B cell (primary cell): ENCODE measurements around the gene EIF4E2. TPM values are rescaled to one million over a fixed set of nuclear protein-coding genes. Genes with fewer than 3 reads are reported as not detected.

Experiments
- ATAC-seq: fragments of 200-7000 bp; cut with Tn5 transposase; one replicate; pipeline ENCODE4 v1.10.0; 2021; ENCODE audit warnings: low read depth, mild to moderate bottlenecking, moderate number of reproducible peaks, moderate library complexity
- CTCF ChIA-PET: fragments of 350-600 bp; sonication (Branson Sonifier 250); formaldehyde crosslinking; loops from one replicate; lab custom pipeline; 2021; ENCODE audit warnings: antibody characterized with exemption, inconsistent platforms; lab: Charles Lee
- POLR2A ChIA-PET: fragments of 350-600 bp; sonication (Branson Sonifier 250); formaldehyde crosslinking; loops from one replicate; lab custom pipeline; 2021; ENCODE audit warnings: antibody characterized with exemption; lab: Charles Lee
- DNase-seq: peaks from one replicate; pipeline ENCODE4 v3.0.0; 2013
- H2AFZ ChIP-seq: 2 replicates; pipeline ENCODE4 v1.6.1; 2012; ENCODE audit warnings: mild to moderate bottlenecking, low read depth, low read length; ENCODE audit not compliant: insufficient read depth, poor library complexity, severe bottlenecking
- H3K27ac ChIP-seq, 2 donors: 1 replicate in 1 of 2; 2 replicates in 1 of 2; pipeline ENCODE4 v1.5.1; 2012 to 2013; ENCODE audit warnings: low read length in 2 of 2, mild to moderate bottlenecking in 2 of 2, moderate library complexity in 1 of 2
- H3K27me3 ChIP-seq, 4 experiments: fragments of 200-600 bp in 1 of 4; sonication (generic) in 1 of 4; replicated peaks in 1 of 4; 1 replicate in 2 of 4; 2 replicates in 2 of 4; pipeline versions ENCODE4 v1.6.1 to v1.7.0; 2013 to 2016; ENCODE audit warnings: low read length in 3 of 4, mild to moderate bottlenecking in 2 of 4, mixed read lengths in 1 of 4, moderate library complexity in 1 of 4; ENCODE audit not compliant: insufficient read depth in 4 of 4, control insufficient read depth in 3 of 4; ENCODE audit errors: control extremely low read depth in 1 of 4
- H3K36me3 ChIP-seq, 2 experiments: replicated peaks in 1 of 2; 1 replicate in 1 of 2; 2 replicates in 1 of 2; pipeline versions ENCODE4 v1.6.1 to v1.7.1; 2013; ENCODE audit warnings: low read length in 1 of 2; ENCODE audit not compliant: insufficient read depth in 2 of 2, control insufficient read depth in 1 of 2; ENCODE audit errors: control extremely low read depth in 1 of 2, extremely low read depth in 1 of 2
- H3K4me1 ChIP-seq, 2 donors: fragments of 200-600 bp in 1 of 2; sonication (generic) in 1 of 2; 1 replicate in 1 of 2; 2 replicates in 1 of 2; pipeline versions ENCODE4 v1.5.1 to v1.6.1; 2013 to 2017; ENCODE audit warnings: low read length in 2 of 2; ENCODE audit not compliant: control insufficient read depth in 2 of 2, insufficient read depth in 2 of 2
- H3K4me2 ChIP-seq: replicated peaks from 2 replicates; pipeline ENCODE3; 2012; ENCODE audit warnings: mild to moderate bottlenecking, low read depth, low read length; ENCODE audit not compliant: poor library complexity, severe bottlenecking
- H3K4me3 ChIP-seq, 5 experiments: fragments of 200-600 bp in 1 of 5; sonication (generic) in 1 of 5; 1 replicate in 3 of 5; 2 replicates in 2 of 5; pipeline versions ENCODE4 v1.5.1 to v1.7.0; 2011 to 2016; ENCODE audit warnings: low read length in 4 of 5, mild to moderate bottlenecking in 4 of 5, low read depth in 2 of 5, control low read depth in 1 of 5, moderate library complexity in 1 of 5; ENCODE audit not compliant: insufficient read depth in 1 of 5; ENCODE audit errors: control extremely low read depth in 1 of 5, extremely low read depth in 1 of 5
- H3K79me2 ChIP-seq: fragments of 200-600 bp; sonication (generic); one replicate; pipeline ENCODE4 v1.6.0; 2016; ENCODE audit warnings: low read length; ENCODE audit not compliant: control insufficient read depth, insufficient read depth
- H3K9ac ChIP-seq: fragments of 200-600 bp; sonication (generic); 2 replicates; pipeline ENCODE4 v1.6.1; 2017; ENCODE audit warnings: mild to moderate bottlenecking, low read length, moderate library complexity
- H3K9me3 ChIP-seq, 3 donors: one replicate each; pipeline versions ENCODE4 v1.6.1 to v1.7.1; 2013; ENCODE audit warnings: low read length in 2 of 3; ENCODE audit not compliant: control insufficient read depth in 2 of 3, insufficient read depth in 1 of 3; ENCODE audit errors: control extremely low read depth in 1 of 3
- H4K20me1 ChIP-seq: 2 replicates; pipeline ENCODE4 v1.6.0; 2012; ENCODE audit warnings: mild to moderate bottlenecking, low read length; ENCODE audit not compliant: insufficient read depth, control insufficient read depth, poor library complexity, severe bottlenecking
- H3K27ac Mint-ChIP-seq: one replicate; pipeline ENCODE4 v1.8.0; 2021; ENCODE audit warnings: mixed read lengths
- H3K27me3 Mint-ChIP-seq: one replicate; pipeline ENCODE4 v1.8.0; 2021; ENCODE audit warnings: mixed read lengths
- H3K4me1 Mint-ChIP-seq: one replicate; pipeline ENCODE4 v1.8.0; 2021; ENCODE audit warnings: mixed read lengths
- H3K4me3 Mint-ChIP-seq: one replicate; pipeline ENCODE4 v1.8.0; 2021; ENCODE audit warnings: mixed read lengths
- H3K9me3 Mint-ChIP-seq: one replicate; pipeline ENCODE4 v1.8.0; 2022; ENCODE audit warnings: mixed read lengths; ENCODE audit not compliant: insufficient read depth
- CTCF ChIP-seq: fragments of 200-600 bp; IDR thresholded peaks from one replicate; pipeline ENCODE4 v1.8.0; 2022; ENCODE audit warnings: antibody characterized with exemption, mild to moderate bottlenecking
- EZH2 ChIP-seq: IDR thresholded peaks from 2 replicates; pipeline ENCODE4 v1.6.1; 2012; ENCODE audit warnings: borderline replicate concordance, low read depth, mild to moderate bottlenecking, moderate library complexity, low read length; ENCODE audit not compliant: insufficient read depth, poor library complexity, severe bottlenecking
- WGBS: methylation state at CpG from one replicate; pipeline ENCODE4 v1.1.5; 2013; ENCODE audit warnings: missing lambda C conversion rate; ENCODE audit not compliant: insufficient coverage; 5-methylcytosine and 5-hydroxymethylcytosine counted together
- intact Hi-C: fragments of 100-400 bp; cut with micrococcal nuclease; formaldehyde crosslinking; loops from one replicate; pipeline ENCODE4 v1.10.0; 2022
- polyA plus RNA-seq: library from polyadenylated mRNA; depleted of rRNA; stranded (reverse); fragments of >200 nt; gene quantifications from 2 replicates; pipeline ENCODE4 v1.2.3, GENCODE V29; 2012
- total RNA-seq, 2 donors: library from RNA; stranded (reverse); fragments of 120-200 nt in 1 of 2; gene quantifications; 1 replicate in 1 of 2; 2 replicates in 1 of 2; pipeline versions ENCODE4 v1.2.3 to v1.2.4, GENCODE V29; 2013 to 2022

The EIF4E2 gene
- total and polyA plus RNA-seq, 2 donors (not counting 1 experiment from before 2014, with no cell fraction given) = 17.9 to 67.0 TPM

- H3K79me2 ChIP-seq = no peaks in the 10 kb centered on the region
- H3K9ac ChIP-seq = no peak overlapping the region
- Mint-ChIP-seq H3K9me3 (peaks cover 5% of the 10 kb centered on the region), H3K4me1 (peaks cover 12% of the 10 kb centered on the region), H3K27me3 (peaks cover 27% of the 10 kb centered on the region), H3K27ac (no peak overlapping the region), H3K4me3 (no peak overlapping the region)
- no peak overlapping the region for H3K4me2 ChIP-seq
- DNase-seq (no peak), ATAC-seq (no peak)
- H3K27ac ChIP-seq = no peak overlapping the region
- peaks cover 0 to 23% (median 7%) of the 10 kb centered on the region in 3 donors for H3K9me3 ChIP-seq
- H2AFZ ChIP-seq = no peak overlapping the region
- TF ChIP-seq CTCF = no peak
- no peak for TF ChIP-seq EZH2
- ChIA-PET CTCF (no interaction called here), POLR2A (no interaction called here)
- no peaks in the 10 kb centered on the region for H3K36me3 ChIP-seq
- WGBS = 67% methylated on average over 4 of the region's 5 CpGs
- no peaks in the 10 kb centered on the region for H4K20me1 ChIP-seq
- peaks cover 0 to 22% (median 8%) of the 10 kb centered on the region in 4 experiments for H3K27me3 ChIP-seq
- no peak overlapping the region for H3K4me3 ChIP-seq
- intact Hi-C loops = no loop called here
- H3K4me1 ChIP-seq = peaks cover 0 to 9% of the 10 kb centered on the region in 2 donors
Observed at GRCh38 chr2:232537079-232537478, 13.4 kb upstream of the EIF4E2 start.

GRCh38 chr2:232537499-232537898 lies 13.0 kb upstream of the EIF4E2 start:
- H2AFZ ChIP-seq = no peak overlapping the region
- Mint-ChIP-seq H3K4me1 (peaks cover 12% of the 10 kb centered on the region), H3K9me3 (peaks cover 5% of the 10 kb centered on the region), H3K27me3 (peaks cover 27% of the 10 kb centered on the region), H3K4me3 (no peak overlapping the region), H3K27ac (no peak overlapping the region)
- peaks cover 0 to 25% (median 7%) of the 10 kb centered on the region in 3 donors for H3K9me3 ChIP-seq
- H3K9ac ChIP-seq = no peak overlapping the region
- no peak for DNase-seq
- H3K27me3 ChIP-seq = peaks cover 0 to 22% (median 8%) of the 10 kb centered on the region in 4 experiments
- ATAC-seq = no peak
- POLR2A ChIA-PET = no interaction called here
- 100% methylated on average over 4 of the region's 4 CpGs for WGBS
- no peak overlapping the region for H3K4me2 ChIP-seq
- no peaks in the 10 kb centered on the region for H3K36me3 ChIP-seq
- H4K20me1 ChIP-seq = no peaks in the 10 kb centered on the region
- peaks cover 0 to 9% of the 10 kb centered on the region in 2 donors for H3K4me1 ChIP-seq
- intact Hi-C loops = no loop called here
- CTCF ChIA-PET = no interaction called here
- no peak overlapping the region for H3K27ac ChIP-seq
- no peaks in the 10 kb centered on the region for H3K79me2 ChIP-seq
- H3K4me3 ChIP-seq = no peak overlapping the region
- TF ChIP-seq CTCF = no peak
- no peak for TF ChIP-seq EZH2
